HEK293 (cell line): ENCODE data around the gene SUSD2.
"Not testable (repeated sequence)": the region's sequence is repeated elsewhere in the genome, so short reads cannot be mapped to it uniquely, and the experiment has no call there.

Experiments used
- CTCF ChIP-seq: fragments of 450-650 bp; formaldehyde crosslinking; IDR thresholded peaks from 2 replicates; pipeline ENCODE4 v1.5.1; 2016; ENCODE audit warnings: missing biosample characterization, missing genetic modification characterization
- HOXA7 ChIP-seq: sonication (generic); formaldehyde crosslinking; IDR thresholded peaks from 2 replicates; pipeline ENCODE4 v1.8.1; 2022; ENCODE audit warnings: missing genetic modification reagents, borderline replicate concordance
- KLF9 ChIP-seq: fragments of 450-650 bp; formaldehyde crosslinking; IDR thresholded peaks from 2 replicates; pipeline ENCODE4 v1.5.1; 2016; ENCODE audit warnings: missing biosample characterization, missing genetic modification characterization, low read depth
- PATZ1 ChIP-seq: fragments of 450-650 bp; formaldehyde crosslinking; IDR thresholded peaks from 2 replicates; pipeline ENCODE4 v1.5.1; 2016; ENCODE audit warnings: missing biosample characterization, missing genetic modification characterization
- REST ChIP-seq: fragments of 450-650 bp; formaldehyde crosslinking; IDR thresholded peaks from 2 replicates; pipeline ENCODE4 v1.5.1; 2016; ENCODE audit warnings: missing biosample characterization, missing genetic modification characterization
- SP3 ChIP-seq: fragments of 450-650 bp; formaldehyde crosslinking; IDR thresholded peaks from 2 replicates; pipeline ENCODE4 v1.5.1; 2016; ENCODE audit warnings: missing biosample characterization, missing genetic modification characterization
- YY1 ChIP-seq: fragments of 450-650 bp; formaldehyde crosslinking; IDR thresholded peaks from 2 replicates; pipeline ENCODE4 v1.5.1; 2018; ENCODE audit warnings: missing biosample characterization, missing genetic modification characterization
- ZNF274 ChIP-seq, 2 experiments: fragments of 200-500 bp in 1 of 2; fragments of 450-650 bp in 1 of 2; sonication (Bioruptor generic) in 1 of 2; formaldehyde crosslinking in 1 of 2; IDR thresholded peaks; 2 replicates each; pipeline versions ENCODE4 v1.5.1 to v1.6.1; 2014 to 2016; ENCODE audit warnings: borderline replicate concordance in 1 of 2, inconsistent platforms in 1 of 2, low read length in 1 of 2, missing biosample characterization in 1 of 2, missing genetic modification characterization in 1 of 2
- ZNF302 ChIP-seq: fragments of 450-650 bp; formaldehyde crosslinking; IDR thresholded peaks from 2 replicates; pipeline ENCODE4 v1.5.1; 2016; ENCODE audit warnings: missing biosample characterization, missing genetic modification characterization, low read depth
- ZNF335 ChIP-seq: fragments of 450-650 bp; formaldehyde crosslinking; conservative IDR thresholded peaks from 2 replicates; pipeline ENCODE4 v1.5.1; 2016; ENCODE audit warnings: missing biosample characterization, missing genetic modification characterization
- ZNF394 ChIP-seq: fragments of 450-650 bp; formaldehyde crosslinking; IDR thresholded peaks from 2 replicates; pipeline ENCODE4 v1.5.1; 2016; ENCODE audit warnings: missing biosample characterization, missing genetic modification characterization, mild to moderate bottlenecking, moderate library complexity, borderline replicate concordance
- ZNF701 ChIP-seq: fragments of 450-650 bp; formaldehyde crosslinking; IDR thresholded peaks from 2 replicates; pipeline ENCODE4 v1.5.1; 2016; ENCODE audit warnings: missing biosample characterization, missing genetic modification characterization
- ZNF792 ChIP-seq: fragments of 450-650 bp; formaldehyde crosslinking; IDR thresholded peaks from 2 replicates; pipeline ENCODE4 v1.5.1; 2016; ENCODE audit warnings: missing biosample characterization, missing genetic modification characterization
- TF ChIP-seq, protein P1 (sequence below): fragments of 450-650 bp; formaldehyde crosslinking; IDR thresholded peaks from 2 replicates; pipeline ENCODE4 v1.5.1; 2016; ENCODE audit warnings: missing biosample characterization, missing genetic modification characterization

- not testable (repeated sequence) for TF ChIP-seq CTCF; ZNF701 (tag by site-specific recombination); ZNF394 (tag by site-specific recombination); KLF9 (tag by site-specific recombination); ZNF274 (IDR thresholded peaks at IDR 0.05; ENCODE audit: low read length); ZNF274 (tag by site-specific recombination; IDR thresholded peaks at IDR 0.05; ENCODE audit: borderline replicate concordance); SP3; HOXA7; REST (tag by site-specific recombination); YY1 (tag by site-specific recombination); ZNF302 (tag by site-specific recombination); ZNF335 (tag by site-specific recombination); ZNF792; PATZ1 (tag by site-specific recombination)
- TF ChIP-seq, protein P1, sequence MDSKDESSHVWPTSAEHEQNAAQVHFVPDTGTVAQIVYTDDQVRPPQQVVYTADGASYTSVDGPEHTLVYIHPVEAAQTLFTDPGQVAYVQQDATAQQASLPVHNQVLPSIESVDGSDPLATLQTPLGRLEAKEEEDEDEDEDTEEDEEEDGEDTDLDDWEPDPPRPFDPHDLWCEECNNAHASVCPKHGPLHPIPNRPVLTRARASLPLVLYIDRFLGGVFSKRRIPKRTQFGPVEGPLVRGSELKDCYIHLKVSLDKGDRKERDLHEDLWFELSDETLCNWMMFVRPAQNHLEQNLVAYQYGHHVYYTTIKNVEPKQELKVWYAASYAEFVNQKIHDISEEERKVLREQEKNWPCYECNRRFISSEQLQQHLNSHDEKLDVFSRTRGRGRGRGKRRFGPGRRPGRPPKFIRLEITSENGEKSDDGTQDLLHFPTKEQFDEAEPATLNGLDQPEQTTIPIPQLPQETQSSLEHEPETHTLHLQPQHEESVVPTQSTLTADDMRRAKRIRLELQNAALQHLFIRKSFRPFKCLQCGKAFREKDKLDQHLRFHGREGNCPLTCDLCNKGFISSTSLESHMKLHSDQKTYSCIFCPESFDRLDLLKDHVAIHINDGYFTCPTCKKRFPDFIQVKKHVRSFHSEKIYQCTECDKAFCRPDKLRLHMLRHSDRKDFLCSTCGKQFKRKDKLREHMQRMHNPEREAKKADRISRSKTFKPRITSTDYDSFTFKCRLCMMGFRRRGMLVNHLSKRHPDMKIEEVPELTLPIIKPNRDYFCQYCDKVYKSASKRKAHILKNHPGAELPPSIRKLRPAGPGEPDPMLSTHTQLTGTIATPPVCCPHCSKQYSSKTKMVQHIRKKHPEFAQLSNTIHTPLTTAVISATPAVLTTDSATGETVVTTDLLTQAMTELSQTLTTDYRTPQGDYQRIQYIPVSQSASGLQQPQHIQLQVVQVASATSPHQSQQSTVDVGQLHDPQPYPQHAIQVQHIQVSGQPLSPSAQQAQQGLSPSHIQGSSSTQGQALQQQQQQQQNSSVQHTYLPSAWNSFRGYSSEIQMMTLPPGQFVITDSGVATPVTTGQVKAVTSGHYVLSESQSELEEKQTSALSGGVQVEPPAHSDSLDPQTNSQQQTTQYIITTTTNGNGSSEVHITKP (tag by site-specific recombination), result not testable (repeated sequence)
Observed at GRCh38 chr22:24182900-24183246, 1.6 kb downstream of the SUSD2 start.
